Fibroblast of mammary gland (primary cell): ENCODE data around the gene ANKDD1B.

Source experiments
- DNase-seq: peaks from one replicate; pipeline ENCODE4 v3.0.0-alpha.2; 2010; ENCODE audit warnings: low read depth
- H3K4me3 ChIP-seq: 2 replicates; pipeline ENCODE4 v1.5.1; 2011; ENCODE audit warnings: low read depth, mild to moderate bottlenecking, low read length, moderate library complexity; ENCODE audit not compliant: control insufficient read depth
- CTCF ChIP-seq: conservative IDR thresholded peaks from 2 replicates; pipeline ENCODE4 v1.5.1; 2011; ENCODE audit warnings: low read depth, low read length, inconsistent platforms; ENCODE audit not compliant: control insufficient read depth, insufficient read depth

ANKDD1B gene

GRCh38 chr5:75608870-75609269 is 2.4 kb upstream of the ANKDD1B start:
- H3K4me3 ChIP-seq = no peak overlapping the region
- DNase-seq = no peak
- no peak for TF ChIP-seq CTCF

- no peak overlapping the region for H3K4me3 ChIP-seq
- TF ChIP-seq CTCF = no peak
- no peak for DNase-seq
Measured at GRCh38 chr5:75610201-75610600, 1.1 kb upstream of the ANKDD1B start.

- peak; percentile 12 for DNase-seq
- peak overlapping the region; percentile 61 for H3K4me3 ChIP-seq
Measured at GRCh38 chr5:75610859-75611310, 368 bp upstream of the ANKDD1B start.

GRCh38 chr5:75612226-75612569 is 945 bp downstream of the ANKDD1B start:
- H3K4me3 ChIP-seq = peak overlapping the region; percentile 61
- no peak for TF ChIP-seq CTCF
- DNase-seq = no peak

- no peak overlapping the region for H3K4me3 ChIP-seq
- no peak for TF ChIP-seq CTCF
- no peak for DNase-seq
Measured at GRCh38 chr5:75612901-75613300, 1.6 kb downstream of the ANKDD1B start.

- TF ChIP-seq CTCF = no peak
- no peak for DNase-seq
- no peak overlapping the region for H3K4me3 ChIP-seq
Measured at GRCh38 chr5:75614176-75614575, 2.9 kb downstream of the ANKDD1B start.

- no peak for DNase-seq
- no peak overlapping the region for H3K4me3 ChIP-seq
- TF ChIP-seq CTCF = no peak
Measured at GRCh38 chr5:75616371-75616881, 5.2 kb downstream of the ANKDD1B start.
